Activated naive CD4-positive, alpha-beta T cell treated with anti-CD3 and anti-CD28 coated beads, Interleukin-2, amount 50 U/mL, for 24 hours (primary cell): ENCODE measurements around the gene PFKP.

Experiments
- H3K27ac Mint-ChIP-seq: one replicate; pipeline ENCODE4 v1.8.0; 2021; ENCODE audit warnings: mild to moderate bottlenecking, mixed read lengths
- H3K27me3 Mint-ChIP-seq: one replicate; pipeline ENCODE4 v1.8.0; 2021; ENCODE audit warnings: mixed read lengths
- H3K36me3 Mint-ChIP-seq: one replicate; pipeline ENCODE4 v1.8.0; 2021; ENCODE audit warnings: mixed read lengths
- H3K4me1 Mint-ChIP-seq: one replicate; pipeline ENCODE4 v1.8.0; 2021; ENCODE audit warnings: mixed read lengths
- H3K4me3 Mint-ChIP-seq: one replicate; pipeline ENCODE4 v1.8.0; 2021; ENCODE audit warnings: mild to moderate bottlenecking, mixed read lengths
- H3K9me3 Mint-ChIP-seq: one replicate; pipeline ENCODE4 v1.8.0; 2021; ENCODE audit warnings: mixed read lengths

Gene PFKP

DNA sequence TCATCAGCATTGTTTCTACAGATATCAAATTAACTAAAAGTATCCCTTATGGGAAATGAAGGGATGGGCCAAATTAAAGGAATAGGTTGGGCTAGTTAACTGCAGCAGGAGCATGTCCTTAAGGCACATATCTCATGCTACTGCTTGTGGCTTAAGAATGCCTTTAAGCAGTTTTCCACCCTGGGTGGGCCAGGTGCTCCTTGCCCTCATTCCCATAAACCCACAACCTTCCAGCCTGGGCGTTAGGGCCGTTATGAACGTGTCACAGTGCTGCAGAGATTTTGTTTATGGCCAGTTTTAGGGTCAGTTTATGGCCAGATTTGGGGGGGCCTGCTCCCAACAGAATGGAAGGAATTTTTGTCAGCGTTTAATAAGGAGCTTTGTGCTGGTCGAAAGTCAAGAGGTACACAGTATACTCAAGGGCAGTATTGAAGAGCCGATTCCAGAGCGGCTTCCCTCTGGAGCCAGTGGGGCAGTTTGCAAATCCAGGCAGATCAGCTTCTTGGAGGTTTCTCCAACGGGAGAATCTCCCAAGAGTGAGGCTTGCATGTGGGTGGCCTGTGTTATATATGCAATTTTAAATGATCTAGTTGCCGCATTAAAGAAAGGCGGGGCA is 7.7 kb downstream of the PFKP start:
- Mint-ChIP-seq H3K9me3 (peaks cover 6% of the 10 kb centered on the region), H3K27ac (no peak overlapping the region), H3K27me3 (no peaks in the 10 kb centered on the region), H3K4me1 (peaks cover 53% of the 10 kb centered on the region), H3K36me3 (peaks cover 23% of the 10 kb centered on the region), H3K4me3 (no peak overlapping the region)

DNA sequence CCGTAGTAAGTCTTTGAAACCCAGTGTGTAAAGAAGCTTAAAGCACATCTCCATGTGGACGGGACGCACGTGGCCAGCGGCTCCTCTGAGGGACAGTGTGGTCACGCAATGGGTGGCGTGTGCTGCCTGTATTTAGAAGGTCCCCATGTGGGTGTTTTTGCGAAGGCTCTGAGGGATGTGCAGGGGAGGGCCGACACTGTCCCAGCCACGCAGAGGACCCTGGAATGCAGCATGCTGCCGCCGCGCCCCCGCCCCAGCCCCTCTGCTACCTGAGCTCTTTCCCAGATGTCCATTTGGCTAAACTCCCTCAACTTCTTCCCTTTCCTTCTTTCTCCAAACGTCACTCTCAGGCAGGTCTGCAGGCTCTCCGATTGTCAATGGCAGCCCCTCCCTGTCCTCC is 8.8 kb downstream of the PFKP start:
- Mint-ChIP-seq H3K9me3 (peaks cover 5% of the 10 kb centered on the region), H3K4me1 (peaks cover 48% of the 10 kb centered on the region), H3K27me3 (no peaks in the 10 kb centered on the region), H3K36me3 (peaks cover 19% of the 10 kb centered on the region), H3K4me3 (no peak overlapping the region), H3K27ac (no peak overlapping the region)

DNA sequence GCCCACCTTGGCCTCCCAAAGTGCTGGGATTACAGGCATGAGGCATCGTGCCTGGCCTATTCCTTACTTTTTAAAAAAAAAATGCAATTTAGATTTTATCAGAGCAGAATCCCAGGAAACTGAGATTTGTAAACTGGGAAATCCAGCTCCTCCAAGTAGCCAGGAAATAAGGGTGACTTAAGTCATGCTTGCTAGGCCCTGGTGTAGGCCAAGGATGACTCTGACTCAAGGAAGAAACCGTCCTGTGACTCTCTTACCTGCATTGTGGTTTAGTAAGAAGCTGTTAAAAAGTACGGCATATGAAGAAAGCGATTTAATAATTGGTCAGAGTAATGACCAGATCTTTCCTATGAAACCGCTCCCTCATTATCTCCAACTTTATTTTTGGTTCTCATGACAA is 10.2 kb downstream of the PFKP start:
- no peak overlapping the region for H3K4me3 Mint-ChIP-seq
- peaks cover 14% of the 10 kb centered on the region for H3K36me3 Mint-ChIP-seq
- H3K27ac Mint-ChIP-seq = no peak overlapping the region
- H3K4me1 Mint-ChIP-seq = peaks cover 37% of the 10 kb centered on the region
- H3K9me3 Mint-ChIP-seq = no peaks in the 10 kb centered on the region
- H3K27me3 Mint-ChIP-seq = no peaks in the 10 kb centered on the region

DNA sequence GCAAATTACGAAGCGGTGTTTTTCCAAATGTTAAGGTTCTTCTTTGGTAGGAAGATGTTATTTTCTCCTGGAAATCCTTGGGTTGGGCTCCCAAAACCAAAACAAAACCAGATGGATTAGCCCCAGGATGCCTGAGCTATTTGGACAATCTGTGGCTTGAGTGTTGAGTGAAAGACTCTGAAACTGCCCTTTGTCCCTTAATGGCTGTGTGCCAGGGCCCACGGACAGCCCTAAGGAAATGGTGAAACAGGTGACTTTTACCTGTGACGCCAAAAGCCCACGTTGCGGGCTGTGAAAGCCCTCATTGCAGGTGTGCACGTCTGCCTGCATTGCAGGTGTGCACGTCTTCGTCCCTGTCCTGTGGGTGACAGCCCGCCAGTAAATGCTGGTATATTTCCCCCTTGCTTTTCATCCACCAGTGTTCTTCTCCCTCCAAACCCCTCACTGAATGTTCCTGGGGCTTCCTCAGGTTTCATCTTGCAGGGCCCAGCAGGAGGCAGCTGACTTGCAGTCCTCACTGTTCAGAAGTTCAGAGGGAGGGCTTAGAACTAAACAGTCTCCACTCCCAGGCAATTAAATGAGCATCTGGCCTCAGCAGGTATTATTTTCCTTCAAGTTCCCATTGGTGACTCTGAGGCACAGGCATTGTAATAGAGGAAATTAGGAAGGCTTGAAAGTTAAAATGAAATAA is 10.7 kb downstream of the PFKP start:
- H3K36me3 Mint-ChIP-seq = peaks cover 13% of the 10 kb centered on the region
- no peaks in the 10 kb centered on the region for H3K27me3 Mint-ChIP-seq
- peaks cover 34% of the 10 kb centered on the region for H3K4me1 Mint-ChIP-seq
- no peak overlapping the region for H3K27ac Mint-ChIP-seq
- H3K4me3 Mint-ChIP-seq = no peak overlapping the region
- H3K9me3 Mint-ChIP-seq = no peaks in the 10 kb centered on the region

DNA sequence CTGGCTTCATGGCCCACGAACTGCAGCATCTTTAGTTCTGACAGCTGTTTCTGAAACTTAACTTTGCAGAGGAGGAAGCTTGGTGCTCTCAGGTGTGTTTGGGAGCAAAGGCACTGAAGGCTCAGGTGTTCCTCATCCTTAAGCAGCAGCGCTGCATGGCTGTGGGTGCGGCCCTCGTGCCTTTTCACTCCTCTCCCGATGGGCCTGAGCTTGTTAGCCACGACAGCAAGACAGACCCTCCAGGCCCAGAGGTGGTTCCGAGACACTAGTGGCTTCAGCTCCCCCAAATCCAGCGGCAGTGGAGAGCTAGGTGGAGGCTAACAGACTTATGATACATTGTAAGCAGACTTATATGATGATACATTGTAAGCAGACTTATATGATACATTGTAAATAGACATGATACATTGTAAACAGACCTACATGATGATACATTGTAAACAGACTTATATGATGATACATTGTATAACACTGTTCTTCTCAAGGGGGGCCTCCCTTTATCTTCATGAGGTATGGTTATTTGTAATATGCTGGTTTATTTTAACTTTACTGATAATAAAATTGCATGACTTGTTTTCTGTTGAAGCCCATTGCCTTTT is 14.1 kb downstream of the PFKP start:
- no peaks in the 10 kb centered on the region for H3K9me3 Mint-ChIP-seq
- H3K27me3 Mint-ChIP-seq = no peaks in the 10 kb centered on the region
- H3K27ac Mint-ChIP-seq = peak overlapping the region; percentile 17
- no peak overlapping the region for H3K4me3 Mint-ChIP-seq
- peaks cover 17% of the 10 kb centered on the region for H3K36me3 Mint-ChIP-seq
- peaks cover 33% of the 10 kb centered on the region for H3K4me1 Mint-ChIP-seq

DNA sequence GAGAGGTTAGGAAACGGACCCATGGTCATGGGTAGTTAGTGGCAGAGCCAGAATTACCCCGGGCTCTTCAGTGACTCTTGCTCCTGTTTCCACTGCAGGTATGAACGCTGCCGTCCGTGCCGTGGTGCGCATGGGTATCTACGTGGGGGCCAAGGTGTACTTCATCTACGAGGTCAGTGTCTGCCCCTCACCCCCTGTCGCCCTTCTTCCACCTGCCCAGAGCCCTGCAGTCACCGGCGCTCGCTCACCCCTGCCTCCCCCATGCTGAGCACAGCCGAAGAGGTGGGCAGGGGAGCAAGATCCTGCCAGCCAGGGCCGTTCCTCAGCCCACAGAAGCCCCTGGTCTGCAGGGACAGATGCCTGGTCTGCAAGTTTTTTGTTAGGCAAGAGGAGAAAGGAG is 14.9 kb downstream of the PFKP start:
- Mint-ChIP-seq H3K27ac (no peak overlapping the region), H3K36me3 (peaks cover 18% of the 10 kb centered on the region), H3K27me3 (no peaks in the 10 kb centered on the region), H3K9me3 (no peaks in the 10 kb centered on the region), H3K4me3 (no peak overlapping the region), H3K4me1 (peaks cover 31% of the 10 kb centered on the region)

DNA sequence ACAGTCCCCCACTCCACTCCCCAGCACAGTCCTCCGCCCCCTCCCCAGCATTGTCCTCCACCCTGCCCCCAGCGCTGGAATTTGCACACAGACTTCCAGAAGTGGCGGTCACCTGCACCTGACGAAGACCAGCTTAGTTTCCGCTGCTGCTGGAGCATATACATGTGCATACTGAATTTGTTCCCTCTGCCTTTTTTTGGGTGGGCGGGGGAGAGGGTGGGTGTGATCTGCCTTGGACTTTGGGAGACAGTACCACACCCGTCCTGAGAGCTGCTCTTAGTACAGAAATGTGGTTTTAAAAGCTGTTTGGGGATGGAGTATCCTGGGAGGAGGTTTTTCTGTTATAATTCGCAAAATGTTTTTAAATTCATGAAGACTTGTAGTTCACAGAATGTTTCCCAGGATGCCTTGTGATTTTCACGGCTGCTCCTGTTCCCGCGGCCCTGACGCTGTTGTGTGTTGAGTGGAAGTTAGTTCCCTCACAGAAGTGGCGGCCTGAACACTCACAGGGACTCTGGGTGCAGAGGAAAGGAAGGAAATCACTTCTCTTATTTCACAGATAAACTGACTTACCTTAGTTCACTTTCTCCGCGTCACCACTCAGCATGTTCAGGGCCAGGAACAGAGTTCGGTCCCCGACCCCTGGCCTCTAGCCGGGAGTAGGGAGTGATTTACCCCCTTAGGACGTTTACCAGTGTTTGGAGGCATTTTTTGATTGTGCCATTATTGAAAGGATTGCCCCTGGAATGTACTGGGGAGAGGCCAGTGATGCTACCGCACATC is 18.6 kb downstream of the PFKP start:
- Mint-ChIP-seq H3K4me3 (no peak overlapping the region), H3K36me3 (peaks cover 19% of the 10 kb centered on the region), H3K27me3 (no peaks in the 10 kb centered on the region), H3K9me3 (no peaks in the 10 kb centered on the region), H3K4me1 (peaks cover 38% of the 10 kb centered on the region), H3K27ac (no peak overlapping the region)

DNA sequence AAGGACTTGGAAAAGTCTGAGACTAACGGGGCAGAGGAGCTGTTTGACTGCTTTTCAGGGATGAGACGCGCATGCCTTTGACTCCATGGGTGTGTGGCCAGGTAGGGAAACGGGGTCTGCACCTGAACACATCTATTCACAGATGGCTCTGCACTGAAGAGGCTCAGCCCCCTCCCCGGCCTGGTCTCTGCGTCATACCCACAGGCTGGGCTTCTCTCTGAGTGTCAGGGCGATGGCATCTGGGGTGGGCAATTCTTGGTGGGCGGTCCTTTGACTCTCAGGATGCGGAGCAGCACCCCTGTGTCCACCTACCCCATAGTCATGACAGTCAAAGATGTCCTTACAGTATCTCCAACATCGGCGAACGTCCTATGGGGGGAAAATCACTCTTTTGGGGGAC is 23.0 kb downstream of the PFKP start:
- Mint-ChIP-seq H3K27me3 (no peaks in the 10 kb centered on the region), H3K9me3 (no peaks in the 10 kb centered on the region), H3K4me1 (peaks cover 64% of the 10 kb centered on the region), H3K4me3 (no peak overlapping the region), H3K36me3 (peaks cover 30% of the 10 kb centered on the region), H3K27ac (no peak overlapping the region)

DNA sequence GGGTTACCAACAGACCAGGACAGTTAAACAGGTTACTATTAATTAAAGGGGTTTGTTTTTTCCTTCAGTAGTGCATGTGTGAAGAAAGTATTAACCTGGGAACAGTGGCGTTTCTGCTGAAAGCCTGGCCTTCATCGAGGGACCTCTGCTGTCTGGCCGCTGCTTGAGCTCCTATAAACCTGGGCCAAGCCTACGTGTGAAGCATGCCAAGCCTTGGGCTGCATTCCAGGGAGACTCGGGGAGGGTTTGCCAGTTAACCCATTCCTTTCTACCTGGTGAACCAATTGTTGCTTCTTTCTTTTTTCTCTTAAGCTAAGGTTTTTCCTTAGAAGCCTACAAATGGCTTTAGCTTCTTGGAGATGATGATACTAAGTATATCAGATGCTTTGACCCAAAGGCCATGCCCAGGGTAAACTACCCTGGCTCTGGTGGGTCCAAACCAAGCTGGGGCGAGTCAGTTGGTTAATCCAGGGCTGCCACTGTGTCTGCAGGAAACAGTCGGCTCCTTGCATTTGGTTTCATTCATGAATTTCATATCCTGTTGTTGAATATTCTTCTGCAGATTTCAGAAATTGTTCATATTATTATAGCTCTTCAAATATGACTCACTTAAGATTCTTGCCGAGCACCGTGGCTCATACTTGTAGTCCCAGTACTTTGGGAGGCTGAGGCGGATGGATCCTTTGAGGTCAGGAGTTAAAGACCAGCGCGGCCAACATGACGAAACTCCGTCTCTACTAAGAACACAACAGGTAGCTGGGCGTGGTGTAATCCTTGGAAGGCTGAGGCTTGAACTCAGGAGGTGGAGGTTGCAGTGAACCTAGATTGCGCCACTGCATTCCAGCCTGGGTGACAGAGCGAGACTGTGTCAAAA is 23.8 kb downstream of the PFKP start:
- H3K4me3 Mint-ChIP-seq = peak overlapping the region; percentile 16
- no peaks in the 10 kb centered on the region for H3K9me3 Mint-ChIP-seq
- H3K27me3 Mint-ChIP-seq = no peaks in the 10 kb centered on the region
- peak overlapping the region; percentile 88 for H3K27ac Mint-ChIP-seq
- H3K4me1 Mint-ChIP-seq = peaks cover 68% of the 10 kb centered on the region
- peaks cover 33% of the 10 kb centered on the region for H3K36me3 Mint-ChIP-seq

DNA sequence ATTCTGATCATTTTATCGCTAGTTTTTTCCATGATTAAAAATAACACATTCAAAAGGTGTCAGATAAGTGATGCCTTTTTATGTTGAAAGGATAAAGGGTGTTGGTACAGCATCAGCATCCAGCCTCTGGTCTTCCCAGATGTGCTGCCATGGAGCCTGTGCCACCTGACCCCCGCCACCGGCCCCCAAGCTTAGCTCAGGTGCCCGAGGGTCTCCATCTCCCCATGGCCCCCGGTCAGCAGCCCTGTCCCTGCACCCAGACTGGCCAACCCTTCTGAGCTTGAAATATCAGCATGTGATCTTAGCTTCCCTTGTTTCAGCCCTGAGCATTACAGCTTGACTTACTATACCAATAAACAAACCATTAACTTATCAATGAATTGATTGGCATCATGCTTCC is 24.6 kb downstream of the PFKP start:
- H3K36me3 Mint-ChIP-seq = peaks cover 29% of the 10 kb centered on the region
- no peak overlapping the region for H3K4me3 Mint-ChIP-seq
- no peaks in the 10 kb centered on the region for H3K9me3 Mint-ChIP-seq

DNA sequence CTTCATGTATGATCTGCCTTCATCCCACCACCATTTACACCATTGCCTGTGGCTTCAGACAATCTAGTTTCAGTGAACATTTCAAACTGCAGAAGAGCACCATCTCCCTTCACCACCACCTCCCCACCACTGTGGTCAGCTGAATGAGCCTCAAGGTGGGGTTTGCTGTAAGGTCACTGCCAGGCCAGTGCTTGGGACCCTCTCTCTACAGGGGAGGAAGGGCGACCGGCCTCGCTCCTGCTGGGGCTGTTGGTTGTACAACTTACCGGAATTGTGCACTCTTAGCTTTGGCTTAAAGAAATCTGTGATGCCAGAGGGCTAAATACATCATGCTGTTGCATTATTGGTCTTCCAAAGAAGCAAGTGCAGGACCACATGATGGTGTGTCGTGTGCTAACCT is 26.6 kb downstream of the PFKP start:
- Mint-ChIP-seq H3K36me3 (peaks cover 26% of the 10 kb centered on the region), H3K4me3 (peak overlapping the region; percentile 44), H3K4me1 (peaks cover 72% of the 10 kb centered on the region), H3K9me3 (no peaks in the 10 kb centered on the region), H3K27me3 (no peaks in the 10 kb centered on the region), H3K27ac (peak overlapping the region; percentile 81)

More for the DNA sequence above, 24.6 kb downstream of the PFKP start:
- no peaks in the 10 kb centered on the region for H3K27me3 Mint-ChIP-seq
- H3K27ac Mint-ChIP-seq = peak overlapping the region; percentile 69
- H3K4me1 Mint-ChIP-seq = peaks cover 67% of the 10 kb centered on the region

DNA sequence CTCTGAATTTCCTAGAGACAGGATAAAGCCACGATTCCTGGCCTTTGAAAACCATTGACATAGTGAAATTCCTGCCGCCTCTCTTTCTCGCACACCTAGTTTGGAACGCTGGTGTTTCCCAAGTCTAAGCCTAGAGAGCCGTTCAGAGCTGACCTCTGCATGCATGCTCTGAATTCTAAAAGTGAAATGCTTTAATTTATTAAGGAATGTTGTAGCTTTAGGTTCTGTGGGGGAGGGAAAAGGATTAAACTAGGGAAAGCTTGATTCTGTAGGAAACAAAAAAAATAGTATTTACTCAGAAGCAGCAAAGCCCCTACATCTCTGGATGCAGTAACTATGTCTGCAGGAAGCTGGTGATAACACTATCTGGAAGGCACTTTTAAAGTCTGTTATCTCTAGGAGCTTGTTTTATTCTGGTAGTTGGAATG is 27.3 kb downstream of the PFKP start:
- peak overlapping the region; percentile 72 for H3K4me3 Mint-ChIP-seq
- H3K27me3 Mint-ChIP-seq = no peaks in the 10 kb centered on the region
- H3K4me1 Mint-ChIP-seq = peaks cover 68% of the 10 kb centered on the region
- H3K36me3 Mint-ChIP-seq = peaks cover 28% of the 10 kb centered on the region
- peak overlapping the region; percentile 96 for H3K27ac Mint-ChIP-seq
- H3K9me3 Mint-ChIP-seq = no peaks in the 10 kb centered on the region

DNA sequence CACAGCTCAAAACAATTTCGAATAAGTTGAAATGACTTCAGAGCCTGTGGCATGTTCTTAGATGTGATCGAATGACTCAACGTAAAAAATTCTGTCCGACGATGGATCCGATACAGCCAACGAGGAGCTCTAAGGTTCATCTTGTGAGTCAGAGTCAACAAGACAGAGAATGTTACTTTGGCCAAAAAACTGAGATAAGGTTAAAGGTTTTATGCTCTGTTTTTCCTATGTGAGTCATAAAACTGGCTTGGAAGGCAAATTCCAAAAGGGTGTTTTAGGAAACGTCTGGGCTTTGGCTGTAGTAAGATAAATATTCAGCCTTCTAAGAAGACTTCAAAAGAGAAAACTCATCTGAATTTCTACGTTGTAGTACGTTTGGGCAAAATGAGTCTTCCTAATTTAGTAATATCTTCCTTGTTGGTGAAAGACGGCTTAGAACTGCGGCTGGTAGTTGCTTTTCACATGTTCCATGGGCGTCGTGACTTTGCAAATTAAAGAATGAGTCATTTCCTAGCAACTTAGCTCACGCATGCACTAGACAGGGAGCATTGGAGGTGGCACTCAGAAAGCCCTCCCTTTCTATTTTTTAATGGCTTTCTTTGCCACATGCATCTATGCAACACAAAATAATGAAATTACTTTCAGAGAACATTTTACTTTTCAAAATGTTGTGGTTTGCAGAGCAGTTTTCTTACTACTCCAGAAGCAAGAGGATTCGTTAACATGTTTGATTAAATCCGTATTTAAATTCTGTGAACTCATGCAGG is 28.2 kb downstream of the PFKP start:
- no peaks in the 10 kb centered on the region for H3K27me3 Mint-ChIP-seq
- peak overlapping the region; percentile 72 for H3K4me3 Mint-ChIP-seq
- no peaks in the 10 kb centered on the region for H3K9me3 Mint-ChIP-seq
- peaks cover 34% of the 10 kb centered on the region for H3K36me3 Mint-ChIP-seq
- H3K4me1 Mint-ChIP-seq = peaks cover 60% of the 10 kb centered on the region
- peak overlapping the region; percentile 96 for H3K27ac Mint-ChIP-seq

DNA sequence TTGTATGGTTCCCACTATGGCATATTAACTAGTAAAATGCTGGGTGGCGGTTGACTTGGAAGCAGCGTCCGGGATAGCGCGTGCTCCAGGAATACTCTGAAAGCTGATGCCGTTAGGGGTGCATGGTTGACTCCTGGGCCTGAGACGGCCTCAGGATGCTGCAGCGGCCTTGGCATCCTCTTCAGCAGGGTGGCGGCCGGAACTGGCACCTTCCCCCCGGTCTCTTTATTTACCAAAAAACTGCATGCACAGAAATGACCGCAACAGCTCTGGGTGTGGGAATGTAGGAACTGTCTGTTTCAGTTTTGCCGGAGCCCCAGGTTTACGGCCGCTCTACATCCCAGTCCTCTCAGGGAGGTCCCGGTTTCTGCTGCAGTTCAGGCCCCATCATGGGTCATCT is 28.8 kb downstream of the PFKP start:
- Mint-ChIP-seq H3K4me3 (peak overlapping the region; percentile 72), H3K9me3 (no peaks in the 10 kb centered on the region), H3K4me1 (peaks cover 54% of the 10 kb centered on the region), H3K27me3 (no peaks in the 10 kb centered on the region), H3K27ac (peak overlapping the region; percentile 12), H3K36me3 (peaks cover 37% of the 10 kb centered on the region)
